ENCODE data around the gene STAG1. TPM values are rescaled to one million over a fixed set of nuclear protein-coding genes. Genes with fewer than 3 reads are reported as not detected.

STAG1 gene
- total RNA-seq, 1 donor from 2014 or later: 24.1 TPM

GRCh38 chr3:136294176-136294575, 458.0 kb downstream of the STAG1 start:
- H2AFZ ChIP-seq (ENCODE audit: low read depth, low read length): no peak overlapping the region
- H3K4me1 ChIP-seq (ENCODE audit: insufficient read depth, low read length): no peaks in the 10 kb centered on the region
- no peaks in the 10 kb centered on the region for H4K20me1 ChIP-seq (ENCODE audit: insufficient read depth, low read length)
- TF ChIP-seq EZH2 (IDR thresholded peaks at IDR 0.05; ENCODE audit: insufficient read depth, low read length) (no peak), CTCF (IDR thresholded peaks at IDR 0.05; ENCODE audit: insufficient read depth, low read depth, low read length) (no peak)
- Mint-ChIP-seq H3K4me1 (ENCODE audit: low read depth, unreplicated experiment) (no peaks in the 10 kb centered on the region), H3K9me3 (ENCODE audit: unreplicated experiment) (peaks cover 2% of the 10 kb centered on the region), H3K27ac (ENCODE audit: unreplicated experiment) (no peak overlapping the region), H3K4me3 (ENCODE audit: unreplicated experiment) (no peak overlapping the region), H3K36me3 (ENCODE audit: low read depth, unreplicated experiment) (peaks cover 5% of the 10 kb centered on the region), H3K27me3 (ENCODE audit: low read depth, unreplicated experiment) (no peaks in the 10 kb centered on the region)
- peaks cover 5% of the 10 kb centered on the region for H3K36me3 ChIP-seq (ENCODE audit: insufficient read depth, low read length)
- no peaks in the 10 kb centered on the region for H3K27me3 ChIP-seq (ENCODE audit: insufficient read depth, low read length)
- H3K79me2 ChIP-seq (ENCODE audit: insufficient read depth, low read length): no peaks in the 10 kb centered on the region
- H3K27ac ChIP-seq (ENCODE audit: low read depth, low read length): no peak overlapping the region
- no peak for DNase-seq (ENCODE audit: low read depth)
- H3K4me3 ChIP-seq (ENCODE audit: insufficient read depth, low read depth, low read length): no peak overlapping the region
- no peaks in the 10 kb centered on the region for H3K9me3 ChIP-seq (ENCODE audit: insufficient read depth, low read depth, low read length)
- FAIRE-seq: no peak
- H3K9ac ChIP-seq (ENCODE audit: low read length): no peak overlapping the region
- no peak overlapping the region for H3K4me2 ChIP-seq (ENCODE audit: low read length)

DNA sequence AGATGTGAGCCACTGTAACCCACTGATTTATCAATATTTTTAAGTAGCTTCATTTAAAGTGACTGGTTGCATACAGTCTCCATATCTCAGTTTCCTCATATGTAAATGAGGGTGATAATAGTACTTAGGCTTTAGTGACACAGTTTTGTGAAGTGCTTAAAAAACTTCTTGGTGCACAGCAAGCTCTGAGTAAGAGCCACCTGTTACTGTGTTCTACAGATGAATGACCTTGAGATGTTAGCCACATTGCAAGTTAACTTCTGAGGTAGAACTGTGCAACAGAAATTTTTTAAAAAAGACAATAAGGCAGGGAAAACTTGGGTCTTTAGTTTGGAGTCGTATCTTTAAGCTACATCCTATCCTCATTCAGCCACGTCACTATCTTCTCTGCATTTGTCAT, 458.9 kb downstream of the STAG1 start:
- Histone ChIP-seq H3K4me2 (ENCODE audit: low read length) (no peak overlapping the region), H3K4me1 (ENCODE audit: insufficient read depth, low read length) (no peaks in the 10 kb centered on the region), H4K20me1 (ENCODE audit: insufficient read depth, low read length) (no peaks in the 10 kb centered on the region), H3K9me3 (ENCODE audit: insufficient read depth, low read depth, low read length) (no peaks in the 10 kb centered on the region), H3K27ac (ENCODE audit: low read depth, low read length) (no peak overlapping the region), H3K9ac (ENCODE audit: low read length) (no peak overlapping the region), H3K27me3 (ENCODE audit: insufficient read depth, low read length) (no peaks in the 10 kb centered on the region), H3K36me3 (ENCODE audit: insufficient read depth, low read length) (peaks cover 5% of the 10 kb centered on the region), H3K79me2 (ENCODE audit: insufficient read depth, low read length) (no peaks in the 10 kb centered on the region), H3K4me3 (ENCODE audit: insufficient read depth, low read depth, low read length) (no peak overlapping the region), H2AFZ (ENCODE audit: low read depth, low read length) (no peak overlapping the region)
- no peak for TF ChIP-seq EZH2 (IDR thresholded peaks at IDR 0.05; ENCODE audit: insufficient read depth, low read length)
- no peak for TF ChIP-seq CTCF (IDR thresholded peaks at IDR 0.05; ENCODE audit: insufficient read depth, low read depth, low read length)
- H3K9me3 Mint-ChIP-seq (ENCODE audit: unreplicated experiment): peaks cover 2% of the 10 kb centered on the region
- H3K4me1 Mint-ChIP-seq (ENCODE audit: low read depth, unreplicated experiment): no peaks in the 10 kb centered on the region
- H3K27ac Mint-ChIP-seq (ENCODE audit: unreplicated experiment): no peak overlapping the region
- no peak overlapping the region for H3K4me3 Mint-ChIP-seq (ENCODE audit: unreplicated experiment)
- H3K36me3 Mint-ChIP-seq (ENCODE audit: low read depth, unreplicated experiment): peaks cover 5% of the 10 kb centered on the region
- no peaks in the 10 kb centered on the region for H3K27me3 Mint-ChIP-seq (ENCODE audit: low read depth, unreplicated experiment)
- DNase-seq (ENCODE audit: low read depth) (no peak), FAIRE-seq (no peak)

- H3K4me3 ChIP-seq (ENCODE audit: insufficient read depth, low read depth, low read length): no peak overlapping the region
- H3K4me1 ChIP-seq (ENCODE audit: insufficient read depth, low read length): no peaks in the 10 kb centered on the region
- no peaks in the 10 kb centered on the region for H3K27me3 ChIP-seq (ENCODE audit: insufficient read depth, low read length)
- Mint-ChIP-seq H3K27ac (ENCODE audit: unreplicated experiment) (no peak overlapping the region), H3K9me3 (ENCODE audit: unreplicated experiment) (peaks cover 1% of the 10 kb centered on the region), H3K4me3 (ENCODE audit: unreplicated experiment) (no peak overlapping the region), H3K27me3 (ENCODE audit: low read depth, unreplicated experiment) (no peaks in the 10 kb centered on the region), H3K4me1 (ENCODE audit: low read depth, unreplicated experiment) (no peaks in the 10 kb centered on the region), H3K36me3 (ENCODE audit: low read depth, unreplicated experiment) (peaks cover 5% of the 10 kb centered on the region)
- DNase-seq (ENCODE audit: low read depth) (no peak), FAIRE-seq (no peak)
- H3K27ac ChIP-seq (ENCODE audit: low read depth, low read length): no peak overlapping the region
- H3K36me3 ChIP-seq (ENCODE audit: insufficient read depth, low read length): peaks cover 5% of the 10 kb centered on the region
- no peak overlapping the region for H3K9ac ChIP-seq (ENCODE audit: low read length)
- no peaks in the 10 kb centered on the region for H3K9me3 ChIP-seq (ENCODE audit: insufficient read depth, low read depth, low read length)
- no peak overlapping the region for H2AFZ ChIP-seq (ENCODE audit: low read depth, low read length)
- no peaks in the 10 kb centered on the region for H4K20me1 ChIP-seq (ENCODE audit: insufficient read depth, low read length)
- H3K79me2 ChIP-seq (ENCODE audit: insufficient read depth, low read length): no peaks in the 10 kb centered on the region
- TF ChIP-seq EZH2 (IDR thresholded peaks at IDR 0.05; ENCODE audit: insufficient read depth, low read length) (no peak), CTCF (IDR thresholded peaks at IDR 0.05; ENCODE audit: insufficient read depth, low read depth, low read length) (no peak)
- no peak overlapping the region for H3K4me2 ChIP-seq (ENCODE audit: low read length)
Measured at GRCh38 chr3:136292500-136292899, 459.7 kb downstream of the STAG1 start.

All from astrocyte (in vitro differentiated cells and primary cell).